NCI-H2107 (cell line): ENCODE measurements around the gene ANKRD30B.
"Not testable (repeated sequence)": the region's sequence is repeated elsewhere in the genome, so short reads cannot be mapped to it uniquely, and the experiment has no call there.

Experiments
- DNase-seq: peaks from one replicate; lab custom pipeline; 2025; lab: John Stamatoyannopoulos, UW

Gene ANKRD30B

GRCh38 chr18:14747513-14748474 lies at the start of gene ANKRD30B:
Gene ANKRD30B (plus strand): TSS chr18:14748172. CDS start chr18:14748420, 248 bp downstream.
- DNase-seq = no peak

GRCh38 chr18:14701286-14702040 lies 46.5 kb upstream of the ANKRD30B start:
- DNase-seq = not testable (repeated sequence)

- not testable (repeated sequence) for DNase-seq
Observed at GRCh38 chr18:14709761-14710160, 38.2 kb upstream of the ANKRD30B start.

- not testable (repeated sequence) for DNase-seq
Observed at GRCh38 chr18:14721569-14721968, 26.4 kb upstream of the ANKRD30B start.

GRCh38 chr18:14739056-14739455 lies 8.9 kb upstream of the ANKRD30B start:
- DNase-seq = not testable (repeated sequence)

- DNase-seq = no peak
Observed at GRCh38 chr18:14746897-14747296, 1.1 kb upstream of the ANKRD30B start.

GRCh38 chr18:14748496-14748895 lies 524 bp downstream of the ANKRD30B start:
- no peak for DNase-seq

GRCh38 chr18:14763566-14763965 lies 15.6 kb downstream of the ANKRD30B start:
- not testable (repeated sequence) for DNase-seq

GRCh38 chr18:14767474-14767873 lies 19.5 kb downstream of the ANKRD30B start:
- no peak for DNase-seq

GRCh38 chr18:14768241-14768640 lies 20.3 kb downstream of the ANKRD30B start:
- DNase-seq = no peak

- no peak for DNase-seq
Observed at GRCh38 chr18:14769381-14769780, 21.4 kb downstream of the ANKRD30B start.

- DNase-seq = no peak
Observed at GRCh38 chr18:14776801-14777200, 28.8 kb downstream of the ANKRD30B start.

GRCh38 chr18:14781671-14782070 lies 33.7 kb downstream of the ANKRD30B start:
- no peak for DNase-seq

GRCh38 chr18:14784133-14784532 lies 36.2 kb downstream of the ANKRD30B start:
- DNase-seq = no peak

- DNase-seq = not testable (repeated sequence)
Observed at GRCh38 chr18:14796876-14797275, 48.9 kb downstream of the ANKRD30B start.

GRCh38 chr18:14797969-14798764 lies 50.2 kb downstream of the ANKRD30B start:
- not testable (repeated sequence) for DNase-seq

GRCh38 chr18:14811081-14811480 lies 63.1 kb downstream of the ANKRD30B start:
- DNase-seq = not testable (repeated sequence)

- not testable (repeated sequence) for DNase-seq
Observed at GRCh38 chr18:14826972-14827632, 79.1 kb downstream of the ANKRD30B start.

- DNase-seq = not testable (repeated sequence)
Observed at GRCh38 chr18:14841607-14842006, 93.6 kb downstream of the ANKRD30B start.

GRCh38 chr18:14851533-14851932 lies 103.6 kb downstream of the ANKRD30B start:
- DNase-seq = not testable (repeated sequence)

GRCh38 chr18:14855634-14856033 lies 107.7 kb downstream of the ANKRD30B start:
- DNase-seq = not testable (repeated sequence)
